ENCODE data around the gene SV2B. TPM values are rescaled to one million over a fixed set of nuclear protein-coding genes. Genes with fewer than 3 reads are reported as not detected.

Gene SV2B
- polyA plus RNA-seq, 1 donor, result 3.0 TPM

GRCh38 chr15:91102546-91103330 lies 2.7 kb downstream of the SV2B start:
- no peak for DNase-seq (ENCODE audit: low read depth)

- DNase-seq (ENCODE audit: low read depth), result no peak
Observed at GRCh38 chr15:91104111-91104510, 4.1 kb downstream of the SV2B start.

- no peak for DNase-seq (ENCODE audit: low read depth)
Observed at GRCh38 chr15:91108421-91108820, 8.4 kb downstream of the SV2B start.

- DNase-seq (ENCODE audit: low read depth), result no peak
Observed at GRCh38 chr15:91109885-91110284, 9.8 kb downstream of the SV2B start.

GRCh38 chr15:91110407-91110806 lies 10.3 kb downstream of the SV2B start:
- DNase-seq (ENCODE audit: low read depth), result no peak

GRCh38 chr15:91113030-91113429 lies 13.0 kb downstream of the SV2B start:
- no peak for DNase-seq (ENCODE audit: low read depth)

GRCh38 chr15:91114301-91114700 lies 14.2 kb downstream of the SV2B start:
- no peak for DNase-seq (ENCODE audit: low read depth)

- DNase-seq (ENCODE audit: low read depth), result no peak
Observed at GRCh38 chr15:91116113-91117067, 16.3 kb downstream of the SV2B start.

GRCh38 chr15:91117375-91117774 lies 17.3 kb downstream of the SV2B start:
- DNase-seq (ENCODE audit: low read depth), result no peak

- DNase-seq (ENCODE audit: low read depth), result no peak
Observed at GRCh38 chr15:91118817-91119590, 18.9 kb downstream of the SV2B start.

- DNase-seq (ENCODE audit: low read depth), result no peak
Observed at GRCh38 chr15:91122296-91122695, 22.2 kb downstream of the SV2B start.

- no peak for DNase-seq (ENCODE audit: low read depth)
Observed at GRCh38 chr15:91124132-91124531, 24.1 kb downstream of the SV2B start.

- no peak for DNase-seq (ENCODE audit: low read depth)
Observed at GRCh38 chr15:91125162-91125561, 25.1 kb downstream of the SV2B start.

GRCh38 chr15:91126080-91126479 lies 26.0 kb downstream of the SV2B start:
- DNase-seq (ENCODE audit: low read depth), result no peak

GRCh38 chr15:91127236-91127955 lies 27.3 kb downstream of the SV2B start:
- DNase-seq (ENCODE audit: low read depth), result no peak

- DNase-seq (ENCODE audit: low read depth), result no peak
Observed at GRCh38 chr15:91128016-91128415, 28.0 kb downstream of the SV2B start.

GRCh38 chr15:91129436-91129835 lies 29.4 kb downstream of the SV2B start:
- no peak for DNase-seq (ENCODE audit: low read depth)

- DNase-seq (ENCODE audit: low read depth), result no peak
Observed at GRCh38 chr15:91132079-91132478, 32.0 kb downstream of the SV2B start.

- DNase-seq (ENCODE audit: low read depth), result no peak
Observed at GRCh38 chr15:91133511-91133910, 33.5 kb downstream of the SV2B start.

- DNase-seq (ENCODE audit: low read depth), result no peak
Observed at GRCh38 chr15:91135201-91136130, 35.4 kb downstream of the SV2B start.

All from forelimb muscle (tissue), 1 donor.